Stimulated activated CD4-positive, alpha-beta T cell treated with anti-CD3 and anti-CD28 coated beads, Interleukin-12 subunit alpha, Interleukin-12 subunit beta, amount 100 ng/mL, for 24 hours (primary cell): ENCODE data around the gene PRDM1.
"Not testable (repeated sequence)": the region's sequence is repeated elsewhere in the genome, so short reads cannot be mapped to it uniquely, and the experiment has no call there.

Experiments used
- DNase-seq, 2 experiments: peaks; one replicate each; pipeline ENCODE4 v3.0.0-alpha.2; 2020; ENCODE audit warnings: low read depth in 2 of 2

The PRDM1 gene

GRCh38 chr6:106136845-106137244 is 50.7 kb downstream of the PRDM1 start:
- DNase-seq, result no peak

GRCh38 chr6:106138151-106138550 is 52.0 kb downstream of the PRDM1 start:
- no peak for DNase-seq

- peak in 1 of 2 experiments; percentile 44 for DNase-seq
Measured at GRCh38 chr6:106141441-106142237, 55.5 kb downstream of the PRDM1 start.

GRCh38 chr6:106142876-106143431 is 56.8 kb downstream of the PRDM1 start:
- DNase-seq, result no peak

- no peak for DNase-seq
Measured at GRCh38 chr6:106143665-106144064, 57.5 kb downstream of the PRDM1 start.

GRCh38 chr6:106145144-106145543 is 59.0 kb downstream of the PRDM1 start:
- DNase-seq, result no peak

GRCh38 chr6:106145741-106146227 is 59.6 kb downstream of the PRDM1 start:
- DNase-seq, result no peak

- no peak for DNase-seq
Measured at GRCh38 chr6:106146852-106147351, 60.8 kb downstream of the PRDM1 start.

GRCh38 chr6:106147476-106147875 is 61.3 kb downstream of the PRDM1 start:
- DNase-seq, result no peak

GRCh38 chr6:106149472-106150069 is 63.4 kb downstream of the PRDM1 start:
- no peak for DNase-seq

GRCh38 chr6:106152476-106152875 is 66.3 kb downstream of the PRDM1 start:
- not testable (repeated sequence) for DNase-seq

GRCh38 chr6:106152952-106153351 is 66.8 kb downstream of the PRDM1 start:
- no peak for DNase-seq

GRCh38 chr6:106154326-106154725 is 68.2 kb downstream of the PRDM1 start:
- DNase-seq, result no peak

- no peak for DNase-seq
Measured at GRCh38 chr6:106155219-106155830, 69.2 kb downstream of the PRDM1 start.

GRCh38 chr6:106156413-106156812 is 70.3 kb downstream of the PRDM1 start:
- DNase-seq, result no peak

GRCh38 chr6:106156863-106157262 is 70.7 kb downstream of the PRDM1 start:
- DNase-seq, result no peak

- DNase-seq, result no peak
Measured at GRCh38 chr6:106158816-106159215, 72.7 kb downstream of the PRDM1 start.
